Vagina (tissue), 2 donors: ENCODE measurements around the gene CYB561.

Experiments
- CTCF ChIP-seq, 3 experiments: fragments of 450-650 bp in 2 of 3; fragments of 200-600 bp in 1 of 3; sonication (generic) in 1 of 3; IDR thresholded peaks; one replicate each; pipeline ENCODE4 v1.5.1; 2017 to 2019; ENCODE audit warnings: antibody characterized with exemption in 3 of 3, mild to moderate bottlenecking in 2 of 3, moderate library complexity in 2 of 3
- POLR2A ChIP-seq, 2 donors: fragments of 450-650 bp; IDR thresholded peaks; one replicate each; pipeline ENCODE4 v1.6.1; 2017; ENCODE audit warnings: antibody characterized with exemption in 2 of 2, mild to moderate bottlenecking in 2 of 2, moderate library complexity in 2 of 2
- POLR2AphosphoS5 ChIP-seq, 2 donors: sonication (generic); formaldehyde crosslinking; IDR thresholded peaks; one replicate each; pipeline ENCODE4 v1.9.0; 2017; ENCODE audit warnings: antibody characterized with exemption in 2 of 2, mild to moderate bottlenecking in 2 of 2, low read depth in 1 of 2; ENCODE audit not compliant: insufficient read depth in 1 of 2

- no peak for TF ChIP-seq CTCF (IDR thresholded peaks at IDR 0.05)
- no peak for TF ChIP-seq POLR2A (IDR thresholded peaks at IDR 0.05)
- TF ChIP-seq POLR2AphosphoS5 (IDR thresholded peaks at IDR 0.05; ENCODE audit: insufficient read depth in 1 of 2, low read depth in 1 of 2) = no peak
Measured at GRCh38 chr17:63477480-63478440, 31.7 kb upstream of the CYB561 start.
